ENCODE data around the gene ZP4. TPM values are rescaled to one million over a fixed set of nuclear protein-coding genes. Genes with fewer than 3 reads are reported as not detected.
"Not testable (repeated sequence)": the region's sequence is repeated elsewhere in the genome, so short reads cannot be mapped to it uniquely, and the experiment has no call there.

ZP4 gene
- total RNA-seq, 1 experiment from 2014 or later = not detected

- peak; percentile 8 for DNase-seq (ENCODE audit: low read depth)
Observed at GRCh38 chr1:237877631-237878030, 13.1 kb downstream of the ZP4 start.

- DNase-seq (ENCODE audit: low read depth) = peak; percentile 44
Observed at GRCh38 chr1:237875291-237875690, 15.4 kb downstream of the ZP4 start.

- DNase-seq (ENCODE audit: low read depth) = peak; percentile 95
Observed at GRCh38 chr1:237873487-237874211, 17.1 kb downstream of the ZP4 start.

GRCh38 chr1:237868817-237869600, 21.7 kb downstream of the ZP4 start:
- DNase-seq (ENCODE audit: low read depth) = no peak

DNA sequence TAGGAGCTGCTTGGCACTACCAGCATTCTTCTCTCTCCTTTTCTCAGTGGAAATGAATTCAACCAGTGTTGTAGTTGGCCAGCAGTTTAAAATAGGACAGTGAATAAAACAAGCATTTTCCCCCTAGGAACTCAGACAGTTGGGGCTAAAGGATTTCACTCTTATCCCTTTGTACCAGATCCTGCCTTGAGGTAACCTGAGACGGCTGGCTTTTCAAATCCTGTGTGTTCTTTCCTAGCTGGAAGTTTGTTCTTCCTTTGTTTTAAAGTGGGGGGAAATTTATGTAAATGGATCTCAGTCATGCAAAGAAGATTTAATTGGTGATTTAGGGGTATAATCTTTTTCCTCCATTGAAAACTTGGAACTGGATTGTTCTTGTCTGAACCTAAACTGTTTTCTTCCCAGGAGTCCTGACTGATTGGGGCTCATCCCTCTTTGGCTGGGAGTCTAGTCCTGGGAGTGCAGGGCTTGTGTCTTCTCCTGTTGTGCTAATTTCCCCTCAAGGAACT, 23.3 kb downstream of the ZP4 start:
- DNase-seq (ENCODE audit: low read depth) = no peak

DNA sequence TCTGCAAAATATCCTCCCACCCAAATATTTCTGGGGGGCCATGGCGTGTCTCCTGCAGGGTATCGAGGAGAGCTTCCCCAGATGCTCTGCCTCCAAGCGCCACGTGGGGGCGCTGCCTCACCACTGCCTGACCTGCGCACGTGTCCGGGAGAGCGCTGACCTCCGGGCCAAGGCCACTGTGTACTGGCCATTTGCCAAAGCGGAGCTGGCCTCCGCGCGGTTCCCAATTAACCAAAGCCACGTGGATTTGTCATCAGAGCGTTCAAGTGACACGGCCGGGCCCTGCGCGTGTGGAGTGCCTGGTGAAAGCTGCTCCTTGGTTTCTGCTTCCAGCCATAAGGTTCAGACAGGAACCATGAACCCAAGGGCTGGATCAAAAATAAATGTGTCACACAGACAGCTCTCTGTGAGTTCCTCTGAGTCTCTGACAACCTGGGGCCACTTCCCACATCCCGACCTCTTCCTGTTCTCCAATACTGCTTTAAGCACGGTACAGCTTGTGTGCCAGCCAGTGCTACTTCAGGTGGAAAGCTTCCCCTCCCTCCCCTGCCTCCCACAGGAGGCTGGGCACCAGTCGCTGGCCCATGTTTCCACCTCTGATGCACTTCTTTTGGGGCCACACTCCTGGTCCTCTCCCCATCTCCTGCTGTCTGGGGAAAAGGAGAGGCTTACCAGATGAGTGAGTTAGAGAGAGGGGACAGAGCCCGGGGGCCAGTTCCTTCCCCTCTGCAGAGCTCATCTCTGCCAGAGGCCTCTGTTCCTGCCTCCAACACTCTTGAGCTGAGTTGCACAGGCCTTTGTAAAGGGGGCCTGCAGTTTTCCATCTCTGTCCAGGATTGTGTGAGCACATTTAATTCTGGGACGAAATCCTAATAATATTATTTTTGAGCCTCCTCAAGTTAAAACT, 26.1 kb downstream of the ZP4 start:
- peak; percentile 42 for DNase-seq (ENCODE audit: low read depth)

DNA sequence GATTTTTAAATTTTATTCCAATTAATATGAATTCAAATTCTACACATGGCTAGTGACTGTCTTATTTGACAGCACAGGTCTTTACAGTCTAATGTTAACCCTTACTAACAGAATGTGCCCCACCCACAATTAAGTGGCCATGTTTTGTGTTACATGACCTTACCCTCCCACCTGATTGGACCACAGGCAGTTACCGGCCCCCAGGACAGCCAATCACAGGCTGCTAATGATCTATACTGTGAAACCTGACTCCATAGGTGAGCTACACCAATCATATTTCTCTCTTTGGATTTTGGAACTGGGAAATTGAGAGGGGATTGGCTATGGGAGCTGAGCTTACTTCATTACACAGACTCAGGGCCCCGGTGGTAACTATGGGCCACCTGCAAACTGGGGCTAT, 27.5 kb downstream of the ZP4 start:
- no peak for DNase-seq (ENCODE audit: low read depth)

DNA sequence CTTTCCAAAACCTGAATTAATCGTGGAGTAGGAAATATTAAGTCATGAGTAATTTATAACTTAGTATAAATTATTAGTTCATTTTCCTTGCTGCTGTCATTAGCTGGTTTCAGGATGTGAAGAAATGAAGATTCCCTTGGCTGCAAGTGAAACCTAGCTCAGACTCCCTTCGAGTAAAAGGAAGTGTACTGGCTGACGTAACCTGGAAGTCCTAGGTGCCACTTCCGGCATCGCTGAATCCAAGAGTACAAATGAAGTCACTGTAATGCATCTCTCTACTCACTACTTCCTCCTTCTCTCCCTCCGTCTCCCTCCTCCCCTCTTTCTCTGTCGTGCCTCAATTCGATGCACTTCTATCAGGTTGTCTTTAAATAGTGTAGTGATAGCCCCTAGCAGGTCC, 28.8 kb downstream of the ZP4 start:
- no peak for DNase-seq (ENCODE audit: low read depth)

GRCh38 chr1:237858992-237859391, 31.7 kb downstream of the ZP4 start:
- DNase-seq (ENCODE audit: low read depth) = no peak

DNA sequence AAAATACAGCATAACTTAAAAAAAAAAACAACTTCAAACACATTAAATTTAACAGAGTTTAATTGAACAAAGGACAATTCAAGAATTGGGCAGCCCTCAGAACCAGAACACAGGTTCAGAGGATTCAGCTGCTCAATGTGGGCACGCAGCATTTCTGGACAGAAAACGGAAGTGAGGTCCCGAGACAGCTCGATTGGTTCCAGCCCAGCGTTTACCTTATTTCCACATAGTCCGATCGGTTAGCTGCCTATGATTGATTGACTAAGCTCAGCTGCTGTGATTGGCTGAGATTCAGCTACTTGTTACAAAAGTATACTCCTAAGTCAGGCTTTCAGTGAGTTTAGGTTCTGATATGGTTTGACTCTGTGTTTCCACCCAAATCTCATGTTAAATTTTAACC, 33.3 kb downstream of the ZP4 start:
- DNase-seq (ENCODE audit: low read depth) = no peak

GRCh38 chr1:237852342-237852741, 38.4 kb downstream of the ZP4 start:
- no peak for DNase-seq (ENCODE audit: low read depth)

GRCh38 chr1:237851210-237851845, 39.4 kb downstream of the ZP4 start:
- peak; percentile 45 for DNase-seq (ENCODE audit: low read depth)

DNA sequence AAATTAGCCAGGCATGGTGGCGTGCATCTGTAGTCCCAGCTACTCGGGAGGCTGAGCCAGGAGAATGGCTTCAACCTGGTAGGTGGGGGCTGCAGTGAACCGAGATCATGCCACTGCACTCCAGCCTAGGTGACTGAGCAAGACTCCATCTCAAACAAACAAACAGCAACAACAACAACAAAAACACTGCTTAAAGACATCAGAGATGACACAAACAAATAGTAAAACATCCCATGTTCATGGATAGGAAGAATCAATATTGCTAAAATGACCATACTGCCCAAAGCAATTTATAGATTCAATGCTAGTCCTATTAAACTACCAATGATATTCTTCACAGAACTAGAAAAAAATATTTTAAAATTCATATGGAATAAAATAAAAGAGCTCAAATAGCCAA, 47.2 kb downstream of the ZP4 start:
- DNase-seq (ENCODE audit: low read depth) = not testable (repeated sequence)

DNA sequence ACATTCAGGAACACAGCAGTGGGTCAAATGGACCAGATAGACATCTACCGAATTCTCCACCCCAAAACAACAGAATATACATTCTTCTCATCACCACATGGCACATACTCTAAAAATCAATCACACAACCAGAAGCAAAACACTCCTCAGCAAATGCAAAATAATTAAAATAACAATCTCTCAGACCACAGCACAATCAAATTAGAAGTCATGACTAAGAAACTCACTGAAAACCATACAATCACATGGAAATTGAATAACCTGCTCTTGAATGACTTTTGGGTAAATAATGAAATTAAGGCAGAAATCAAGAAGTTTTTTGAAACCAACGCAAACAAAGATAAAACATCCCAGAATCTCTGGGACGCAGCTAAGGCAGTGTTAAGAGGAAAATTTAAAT, 49.2 kb downstream of the ZP4 start:
- DNase-seq (ENCODE audit: low read depth) = no peak

- no peak for DNase-seq (ENCODE audit: low read depth)
Observed at GRCh38 chr1:237838904-237839534, 51.7 kb downstream of the ZP4 start.

GRCh38 chr1:237838320-237838719, 52.4 kb downstream of the ZP4 start:
- DNase-seq (ENCODE audit: low read depth) = no peak

DNA sequence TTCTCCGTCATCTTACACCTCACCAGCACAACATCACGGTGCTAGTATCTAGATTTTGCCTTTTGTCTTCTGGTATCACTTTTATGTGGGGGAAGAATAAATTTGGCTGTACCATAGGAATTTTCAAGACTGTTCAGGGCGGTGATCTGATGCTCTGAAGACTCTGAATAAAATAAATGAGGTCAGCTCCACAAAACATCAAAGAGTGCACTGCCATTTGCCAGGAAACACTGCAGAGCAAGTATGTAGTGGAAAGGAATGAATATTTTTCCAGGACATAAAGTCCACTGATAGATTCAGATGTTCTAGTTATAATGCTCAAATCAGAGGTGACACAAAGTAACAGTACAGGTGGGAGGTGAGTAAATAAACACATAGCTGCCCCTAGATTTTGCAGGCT, 56.3 kb downstream of the ZP4 start:
- DNase-seq (ENCODE audit: low read depth) = no peak

- DNase-seq (ENCODE audit: low read depth) = no peak
Observed at GRCh38 chr1:237834048-237834447, 56.7 kb downstream of the ZP4 start.

GRCh38 chr1:237832858-237833257, 57.9 kb downstream of the ZP4 start:
- no peak for DNase-seq (ENCODE audit: low read depth)

Measured in M059J (cell line).